Liver (tissue), 9 donors: ENCODE data around the gene CSTPP1. TPM values are rescaled to one million over a fixed set of nuclear protein-coding genes. Genes with fewer than 3 reads are reported as not detected.

ENCODE experiments used
- DNase-seq: peaks from one replicate; pipeline ENCODE4 v3.0.0-alpha.2; 2017; ENCODE audit warnings: low spot score
- H3K27ac ChIP-seq, 2 donors: one replicate each; pipeline ENCODE4 v1.7.0; 2013; ENCODE audit warnings: inconsistent platforms in 2 of 2, low read length in 2 of 2, control low read depth in 1 of 2, low read depth in 1 of 2, mild to moderate bottlenecking in 1 of 2
- H3K27me3 ChIP-seq, 4 donors: one replicate each; pipeline versions ENCODE4 v1.6.1 to v1.7.0; 2013; ENCODE audit warnings: low read length in 3 of 4, inconsistent platforms in 1 of 4, mild to moderate bottlenecking in 1 of 4, moderate library complexity in 1 of 4; ENCODE audit not compliant: control insufficient read depth in 4 of 4, insufficient read depth in 4 of 4
- H3K36me3 ChIP-seq, 4 donors: one replicate each; pipeline versions ENCODE4 v1.6.1 to v1.7.0; 2013; ENCODE audit warnings: low read length in 3 of 4, mild to moderate bottlenecking in 3 of 4, low read depth in 1 of 4, moderate library complexity in 1 of 4; ENCODE audit not compliant: control insufficient read depth in 4 of 4, insufficient read depth in 3 of 4
- H3K4me1 ChIP-seq, 4 donors: one replicate each; pipeline versions ENCODE4 v1.6.1 to v1.7.0; 2013; ENCODE audit warnings: low read length in 3 of 4, mild to moderate bottlenecking in 3 of 4, moderate library complexity in 1 of 4; ENCODE audit not compliant: control insufficient read depth in 4 of 4, insufficient read depth in 4 of 4
- H3K4me3 ChIP-seq, 3 donors: one replicate each; pipeline versions ENCODE4 v1.6.1 to v1.7.0; 2013; ENCODE audit warnings: low read length in 3 of 3, control low read depth in 1 of 3, low read depth in 1 of 3, mild to moderate bottlenecking in 1 of 3
- H3K9ac ChIP-seq, 2 donors: one replicate each; pipeline ENCODE4 v1.7.0; 2013; ENCODE audit warnings: low read length in 2 of 2, mild to moderate bottlenecking in 2 of 2, moderate library complexity in 2 of 2, control low read depth in 1 of 2, low read depth in 1 of 2
- H3K9me3 ChIP-seq, 4 donors: one replicate each; pipeline versions ENCODE4 v1.6.1 to v1.7.0; 2013; ENCODE audit warnings: low read length in 3 of 4; ENCODE audit not compliant: control insufficient read depth in 4 of 4
- ATF3 ChIP-seq: IDR thresholded peaks from 2 replicates; pipeline ENCODE4 v1.6.1; 2016; ENCODE audit warnings: antibody characterized with exemption
- CTCF ChIP-seq: fragments of 150-350 bp; IDR thresholded peaks from 2 replicates; pipeline ENCODE4 v1.5.1; 2017; ENCODE audit warnings: improper control_type of control experiment, low read depth, low read length; ENCODE audit not compliant: missing input control
- EGR1 ChIP-seq, 2 donors: IDR thresholded peaks; 2 replicates each; pipeline ENCODE4 v1.6.1; 2016 to 2018; ENCODE audit warnings: antibody characterized with exemption in 2 of 2, low read depth in 2 of 2
- FOXA1 ChIP-seq: IDR thresholded peaks from 2 replicates; pipeline ENCODE4 v1.6.1; 2016; ENCODE audit warnings: antibody characterized with exemption
- FOXA2 ChIP-seq: IDR thresholded peaks from 2 replicates; pipeline ENCODE4 v1.6.1; 2016; ENCODE audit warnings: antibody characterized with exemption
- GABPA ChIP-seq, 2 donors: IDR thresholded peaks in 1 of 2; conservative IDR thresholded peaks in 1 of 2; 2 replicates each; pipeline ENCODE4 v1.6.1; 2016; ENCODE audit warnings: antibody characterized with exemption in 2 of 2, mild to moderate bottlenecking in 1 of 2, moderate library complexity in 1 of 2
- HNF4A ChIP-seq, 2 donors: conservative IDR thresholded peaks; 2 replicates each; pipeline ENCODE4 v1.6.1; 2016; ENCODE audit warnings: antibody characterized with exemption in 2 of 2, mild to moderate bottlenecking in 2 of 2
- JUND ChIP-seq, 2 donors: IDR thresholded peaks; 2 replicates each; pipeline ENCODE4 v1.6.1; 2016; ENCODE audit warnings: antibody characterized with exemption in 2 of 2
- MAX ChIP-seq: IDR thresholded peaks from 2 replicates; pipeline ENCODE4 v1.6.1; 2016; ENCODE audit warnings: antibody characterized with exemption
- RAD21 ChIP-seq, 2 donors: IDR thresholded peaks; 2 replicates each; pipeline ENCODE4 v1.6.1; 2016; ENCODE audit warnings: antibody characterized with exemption in 2 of 2, mild to moderate bottlenecking in 2 of 2
- RXRA ChIP-seq, 2 donors: IDR thresholded peaks; 2 replicates each; pipeline ENCODE4 v1.6.1; 2017 to 2018; ENCODE audit warnings: antibody characterized with exemption in 2 of 2, mild to moderate bottlenecking in 1 of 2
- WGBS: extraction: QIAGEN DNeasy Blood & Tissue Kit; methylation state at CpG from one replicate; pipeline ENCODE4 v1.1.7; 2013; 5-methylcytosine and 5-hydroxymethylcytosine counted together
- polyA plus RNA-seq, 2 donors: library from polyadenylated mRNA; stranded (reverse) in 1 of 2; unstranded in 1 of 2; fragments of 200-250 nt in 1 of 2; fragments of >200 nt in 1 of 2; fragmentation: Nextera tagmentation in 1 of 2; extraction: Ambion mirVana in 1 of 2; gene quantifications; one replicate each; pipeline versions ENCODE4 v1.2.1 to v1.2.3, GENCODE V29; 2013 to 2015
- total RNA-seq, 2 donors: library from RNA; depleted of rRNA; stranded (reverse); fragments of >200 nt; gene quantifications; one replicate each; pipeline ENCODE4 v1.2.3, GENCODE V29; 2014
- TF ChIP-seq, protein P1 (sequence below): IDR thresholded peaks from 2 replicates; pipeline ENCODE4 v1.6.1; 2016; ENCODE audit warnings: antibody characterized with exemption, mild to moderate bottlenecking
- donor health status: healthy.
- donor health status: healthy.
- donor health status: healthy.
- donor health status: healthy.
- donor health status: healthy.

CSTPP1 gene
- total and polyA plus RNA-seq, 4 donors, result 5.4 to 6.6 (median 5.7) TPM

DNA sequence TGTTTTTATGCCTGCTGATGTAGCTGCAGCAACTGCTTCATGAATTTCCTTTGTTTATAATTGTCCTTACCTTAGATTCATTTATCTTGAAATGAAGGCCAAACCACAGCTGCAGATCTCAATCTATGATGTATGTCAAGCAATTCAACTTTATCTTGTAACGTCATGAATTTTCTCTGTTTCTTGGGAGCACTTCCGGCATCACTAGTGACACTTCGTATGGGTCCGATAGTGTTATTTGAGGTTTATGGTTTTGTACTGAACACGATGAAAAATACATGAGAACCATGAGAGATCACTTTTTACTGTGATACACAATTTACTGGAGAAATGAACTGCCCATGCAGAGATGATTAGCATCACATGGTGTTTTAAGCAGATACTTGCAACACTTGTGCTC is 98.5 kb downstream of the CSTPP1 start (continued):
- TF ChIP-seq CTCF, result no peak
- no peak for TF ChIP-seq ATF3

DNA sequence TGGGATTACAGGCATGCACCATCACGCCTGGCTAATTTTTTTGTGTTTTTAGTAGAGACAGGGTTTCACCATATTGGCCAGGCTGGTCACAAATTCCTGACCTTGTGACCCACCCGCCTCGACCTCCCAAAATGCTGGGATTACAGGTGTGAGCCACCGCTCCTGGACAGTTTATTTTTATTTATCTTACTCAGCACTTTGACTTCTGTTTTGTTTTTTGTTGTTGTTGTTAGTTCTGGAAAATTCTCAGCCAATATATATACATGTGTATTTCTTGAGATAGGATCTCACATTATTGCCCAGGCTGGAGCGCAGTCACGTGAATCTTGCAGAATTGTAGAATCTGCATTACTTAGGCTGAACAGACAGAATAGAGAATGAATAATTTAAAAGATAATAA is 107.6 kb downstream of the CSTPP1 start:
- H3K4me1 ChIP-seq, result no peaks in the 10 kb centered on the region
- TF ChIP-seq EGR1 (IDR thresholded peaks at IDR 0.05; ENCODE audit: low read depth in 2 of 2) (no peak), RAD21 (IDR thresholded peaks at IDR 0.05) (no peak)
- H3K36me3 ChIP-seq, result no peaks in the 10 kb centered on the region
- 97% methylated on average over 6 of the region's 6 CpGs for WGBS
- no peak overlapping the region for H3K27ac ChIP-seq
- no peak overlapping the region for H3K4me3 ChIP-seq
- no peaks in the 10 kb centered on the region for H3K27me3 ChIP-seq
- no peaks in the 10 kb centered on the region for H3K9me3 ChIP-seq
- no peak overlapping the region for H3K9ac ChIP-seq
- DNase-seq, result no peak

GRCh38 chr11:47047972-47048371 is 111.4 kb downstream of the CSTPP1 start:
- Histone ChIP-seq H3K36me3 (no peaks in the 10 kb centered on the region), H3K27me3 (no peaks in the 10 kb centered on the region), H3K4me3 (no peak overlapping the region), H3K27ac (no peak overlapping the region), H3K9me3 (no peaks in the 10 kb centered on the region), H3K9ac (no peak overlapping the region), H3K4me1 (no peaks in the 10 kb centered on the region)
- no peak for DNase-seq
- no peak for TF ChIP-seq JUND (IDR thresholded peaks at IDR 0.05)
- TF ChIP-seq MAX, result no peak
- TF ChIP-seq, protein P1, sequence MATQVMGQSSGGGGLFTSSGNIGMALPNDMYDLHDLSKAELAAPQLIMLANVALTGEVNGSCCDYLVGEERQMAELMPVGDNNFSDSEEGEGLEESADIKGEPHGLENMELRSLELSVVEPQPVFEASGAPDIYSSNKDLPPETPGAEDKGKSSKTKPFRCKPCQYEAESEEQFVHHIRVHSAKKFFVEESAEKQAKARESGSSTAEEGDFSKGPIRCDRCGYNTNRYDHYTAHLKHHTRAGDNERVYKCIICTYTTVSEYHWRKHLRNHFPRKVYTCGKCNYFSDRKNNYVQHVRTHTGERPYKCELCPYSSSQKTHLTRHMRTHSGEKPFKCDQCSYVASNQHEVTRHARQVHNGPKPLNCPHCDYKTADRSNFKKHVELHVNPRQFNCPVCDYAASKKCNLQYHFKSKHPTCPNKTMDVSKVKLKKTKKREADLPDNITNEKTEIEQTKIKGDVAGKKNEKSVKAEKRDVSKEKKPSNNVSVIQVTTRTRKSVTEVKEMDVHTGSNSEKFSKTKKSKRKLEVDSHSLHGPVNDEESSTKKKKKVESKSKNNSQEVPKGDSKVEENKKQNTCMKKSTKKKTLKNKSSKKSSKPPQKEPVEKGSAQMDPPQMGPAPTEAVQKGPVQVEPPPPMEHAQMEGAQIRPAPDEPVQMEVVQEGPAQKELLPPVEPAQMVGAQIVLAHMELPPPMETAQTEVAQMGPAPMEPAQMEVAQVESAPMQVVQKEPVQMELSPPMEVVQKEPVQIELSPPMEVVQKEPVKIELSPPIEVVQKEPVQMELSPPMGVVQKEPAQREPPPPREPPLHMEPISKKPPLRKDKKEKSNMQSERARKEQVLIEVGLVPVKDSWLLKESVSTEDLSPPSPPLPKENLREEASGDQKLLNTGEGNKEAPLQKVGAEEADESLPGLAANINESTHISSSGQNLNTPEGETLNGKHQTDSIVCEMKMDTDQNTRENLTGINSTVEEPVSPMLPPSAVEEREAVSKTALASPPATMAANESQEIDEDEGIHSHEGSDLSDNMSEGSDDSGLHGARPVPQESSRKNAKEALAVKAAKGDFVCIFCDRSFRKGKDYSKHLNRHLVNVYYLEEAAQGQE, result no peak
- no peak for TF ChIP-seq RXRA (IDR thresholded peaks at IDR 0.05)
- no peak for TF ChIP-seq GABPA (IDR thresholded peaks at IDR 0.05 in 1 of 2, conservative IDR thresholded peaks at IDR 0.05 in 1 of 2)
- WGBS, result 96% methylated on average over 1 of the region's 1 CpG

DNA sequence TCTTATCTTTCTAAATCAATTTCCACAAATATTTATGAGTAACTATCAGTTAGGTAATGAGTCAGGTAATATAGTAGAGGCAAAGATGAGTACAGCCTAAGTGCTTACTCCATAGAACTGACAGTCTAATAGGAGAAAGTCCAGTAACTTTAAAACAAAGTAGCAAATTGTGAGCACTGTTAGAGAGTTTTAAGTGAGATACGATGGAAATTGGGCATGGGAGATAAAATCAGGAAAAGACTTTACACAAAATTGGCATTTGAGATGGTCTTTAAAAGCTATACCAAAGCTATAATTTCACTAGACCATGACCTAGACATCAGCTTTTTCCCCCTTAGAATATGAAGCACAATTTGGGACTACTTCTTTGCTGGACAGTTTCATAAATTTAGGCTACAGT is 113.7 kb downstream of the CSTPP1 start:
- Histone ChIP-seq H3K4me1 (no peaks in the 10 kb centered on the region), H3K27ac (no peak overlapping the region), H3K27me3 (no peaks in the 10 kb centered on the region), H3K4me3 (no peak overlapping the region), H3K9me3 (no peaks in the 10 kb centered on the region), H3K9ac (no peak overlapping the region), H3K36me3 (no peaks in the 10 kb centered on the region)
- no peak for DNase-seq
- WGBS, result 97% methylated on average over 1 of the region's 1 CpG
- TF ChIP-seq HNF4A (conservative IDR thresholded peaks at IDR 0.05), result no peak
- no peak for TF ChIP-seq FOXA2
- TF ChIP-seq EGR1 (IDR thresholded peaks at IDR 0.05; ENCODE audit: low read depth in 2 of 2), result no peak
- TF ChIP-seq FOXA1, result no peak
